ENCODE measurements around the gene PARD6B. TPM values are rescaled to one million over a fixed set of nuclear protein-coding genes. Genes with fewer than 3 reads are reported as not detected.

PARD6B gene
- total RNA-seq, 1 experiment from 2014 or later, result 41.3 TPM

DNA sequence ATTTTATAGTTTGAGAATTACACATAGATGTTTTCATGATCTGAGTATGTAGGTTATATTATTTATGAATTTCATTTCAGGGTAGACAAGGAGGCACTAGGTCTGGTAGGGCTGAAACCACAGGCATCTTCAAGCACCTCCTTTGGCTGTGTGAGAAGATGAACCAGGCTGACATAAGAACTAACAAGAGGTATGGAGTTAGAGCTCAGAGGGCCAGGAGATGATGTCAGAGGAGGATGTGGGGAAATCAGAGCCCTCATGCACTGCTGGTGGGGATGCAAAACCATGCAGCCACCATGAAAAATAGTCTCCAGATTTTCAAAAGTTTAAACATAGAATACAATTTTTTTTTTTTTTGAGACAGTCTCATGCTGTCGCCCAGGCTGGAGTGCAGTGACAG, 26.4 kb upstream of the PARD6B start:
- Histone ChIP-seq H3K79me2 (ENCODE audit: insufficient read depth, low read length) (no peaks in the 10 kb centered on the region), H3K9ac (ENCODE audit: low read length) (no peak overlapping the region), H3K36me3 (ENCODE audit: control insufficient read depth in 1 of 2, insufficient read depth in 2 of 2, low read length in 2 of 2) (no peaks in the 10 kb centered on the region), H3K27ac (ENCODE audit: low read depth, low read length) (no peak overlapping the region), H3K4me2 (ENCODE audit: low read length) (no peak overlapping the region), H3K9me3 (ENCODE audit: control insufficient read depth in 1 of 2, insufficient read depth in 1 of 2, low read depth in 1 of 2, low read length in 2 of 2) (no peaks in the 10 kb centered on the region), H3K4me1 (ENCODE audit: control insufficient read depth in 1 of 2, insufficient read depth in 2 of 2, low read length in 2 of 2) (no peaks in the 10 kb centered on the region; a peak in 1 of 4 replicates), H3K27me3 (ENCODE audit: insufficient read depth, low read length) (no peaks in the 10 kb centered on the region), H2AFZ (ENCODE audit: low read depth, low read length, poor library complexity, severe bottlenecking) (no peak overlapping the region), H3K4me3 (replicated peaks in 1 of 2; ENCODE audit: low read depth in 1 of 2, low read length in 2 of 2) (no peak overlapping the region), H3K9me2 (ENCODE audit: insufficient read depth) (no peaks in the 10 kb centered on the region), H4K20me1 (ENCODE audit: insufficient read depth) (no peaks in the 10 kb centered on the region)
- BruUV-seq (replicated peaks), result no TSS peak
- TF ChIP-seq RAD21 (IDR thresholded peaks at IDR 0.05; ENCODE audit: low read depth), result no peak
- TF ChIP-seq JUND (IDR thresholded peaks at IDR 0.05), result no peak
- no peak for TF ChIP-seq EZH2 (IDR thresholded peaks at IDR 0.05)
- no peak for TF ChIP-seq CBX3 (IDR thresholded peaks at IDR 0.05; ENCODE audit: low read depth)
- no peak for TF ChIP-seq EZH2phosphoT487 (IDR thresholded peaks at IDR 0.05; ENCODE audit: borderline replicate concordance)
- TF ChIP-seq FOSL1 (IDR thresholded peaks at IDR 0.05; ENCODE audit: low read depth), result no peak
- TF ChIP-seq, protein P1, sequence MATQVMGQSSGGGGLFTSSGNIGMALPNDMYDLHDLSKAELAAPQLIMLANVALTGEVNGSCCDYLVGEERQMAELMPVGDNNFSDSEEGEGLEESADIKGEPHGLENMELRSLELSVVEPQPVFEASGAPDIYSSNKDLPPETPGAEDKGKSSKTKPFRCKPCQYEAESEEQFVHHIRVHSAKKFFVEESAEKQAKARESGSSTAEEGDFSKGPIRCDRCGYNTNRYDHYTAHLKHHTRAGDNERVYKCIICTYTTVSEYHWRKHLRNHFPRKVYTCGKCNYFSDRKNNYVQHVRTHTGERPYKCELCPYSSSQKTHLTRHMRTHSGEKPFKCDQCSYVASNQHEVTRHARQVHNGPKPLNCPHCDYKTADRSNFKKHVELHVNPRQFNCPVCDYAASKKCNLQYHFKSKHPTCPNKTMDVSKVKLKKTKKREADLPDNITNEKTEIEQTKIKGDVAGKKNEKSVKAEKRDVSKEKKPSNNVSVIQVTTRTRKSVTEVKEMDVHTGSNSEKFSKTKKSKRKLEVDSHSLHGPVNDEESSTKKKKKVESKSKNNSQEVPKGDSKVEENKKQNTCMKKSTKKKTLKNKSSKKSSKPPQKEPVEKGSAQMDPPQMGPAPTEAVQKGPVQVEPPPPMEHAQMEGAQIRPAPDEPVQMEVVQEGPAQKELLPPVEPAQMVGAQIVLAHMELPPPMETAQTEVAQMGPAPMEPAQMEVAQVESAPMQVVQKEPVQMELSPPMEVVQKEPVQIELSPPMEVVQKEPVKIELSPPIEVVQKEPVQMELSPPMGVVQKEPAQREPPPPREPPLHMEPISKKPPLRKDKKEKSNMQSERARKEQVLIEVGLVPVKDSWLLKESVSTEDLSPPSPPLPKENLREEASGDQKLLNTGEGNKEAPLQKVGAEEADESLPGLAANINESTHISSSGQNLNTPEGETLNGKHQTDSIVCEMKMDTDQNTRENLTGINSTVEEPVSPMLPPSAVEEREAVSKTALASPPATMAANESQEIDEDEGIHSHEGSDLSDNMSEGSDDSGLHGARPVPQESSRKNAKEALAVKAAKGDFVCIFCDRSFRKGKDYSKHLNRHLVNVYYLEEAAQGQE (IDR thresholded peaks at IDR 0.05; ENCODE audit: low read depth), result no peak
- no peak for TF ChIP-seq SP1 (IDR thresholded peaks at IDR 0.05; ENCODE audit: low read depth)
- TF ChIP-seq TCF7L2 (IDR thresholded peaks at IDR 0.05; ENCODE audit: borderline replicate concordance, extremely low read depth, insufficient read depth, insufficient read length), result no peak
- no peak for TF ChIP-seq POLR2AphosphoS5 (IDR thresholded peaks at IDR 0.05; ENCODE audit: low read depth, low read length)
- TF ChIP-seq SIN3A (IDR thresholded peaks at IDR 0.05; ENCODE audit: low read depth), result no peak
- intact Hi-C loops (cut with micrococcal nuclease), result no loop called here
- ATAC-seq (no peak), DNase-seq (ENCODE audit: low read depth, low spot score) (no peak)
- CTCF ChIA-PET, result no interaction called here
- POLR2A ChIA-PET, result no interaction called here
- RAD21 ChIA-PET (ENCODE audit: low non-redundant PET in 1 of 2, low total read pairs in 2 of 2, uncharacterized antibody in 2 of 2, unreplicated experiment in 2 of 2), result no interaction called here

Data from HCT116 (cell line).